ENCODE results near the gene MLH1. TPM values are rescaled to one million over a fixed set of nuclear protein-coding genes. Genes with fewer than 3 reads are reported as not detected.

The MLH1 gene
- total and polyA plus RNA-seq, 2 of the 8 experiments (the other 6 are each of a cell fraction or from before 2014, with no cell fraction given): 36.4 to 47.3 TPM

- H2BK20ac ChIP-seq (ENCODE audit: low read length): no peak overlapping the region
- no peak overlapping the region for H2BK12ac ChIP-seq (ENCODE audit: low read depth, low read length)
- H4K20me1 ChIP-seq (replicated peaks in 1 of 2; ENCODE audit: control insufficient read depth in 1 of 2, insufficient read depth in 2 of 2, low read length in 2 of 2): no peaks in the 10 kb centered on the region
- no peaks in the 10 kb centered on the region for H3K23me2 ChIP-seq (ENCODE audit: low read depth, low read length)
- ChIA-PET POLR2A (ENCODE audit: partially characterized antibody) (interaction anchor here (0.6 to 0.8 kb wide), 3 partner anchors 11 to 1035 kb away, joined by 3 to 4 read pairs (median 3); no protein-coding TSS in a partner anchor), CTCF (ENCODE audit: partially characterized antibody) (interaction anchor here (0.7 to 1.0 kb wide), 2 partner anchors 22 to 271 kb away, joined by 3 read pairs; no protein-coding TSS in a partner anchor)
- H4K91ac ChIP-seq (replicated peaks; ENCODE audit: insufficient read length, low read length): no peak overlapping the region
- no peaks in the 10 kb centered on the region for H3K27me3 ChIP-seq (replicated peaks in 1 of 4; ENCODE audit: control insufficient read depth in 3 of 4, extremely low read depth in 1 of 4, insufficient read depth in 3 of 4, low read length in 3 of 4)
- no peak overlapping the region for H2AFZ ChIP-seq (ENCODE audit: low read length)
- H3K4ac ChIP-seq (replicated peaks; ENCODE audit: insufficient read length, low read depth, low read length): no peak overlapping the region
- H3K4me2 ChIP-seq (ENCODE audit: insufficient read depth in 1 of 2, low read depth in 2 of 2, low read length in 2 of 2): no peak overlapping the region
- WGBS, 2 experiments (ENCODE audit: extremely low coverage in 1 of 2, insufficient coverage in 1 of 2, insufficient read length in 1 of 2, insufficient replicate concordance in 2 of 2, low coverage in 1 of 2, low lambda C conversion rate in 2 of 2, missing lambda C conversion rate in 1 of 2): 93% methylated on average over 1 of the region's 1 CpG; no CpG with 5 or more reads in 1 of the 2 experiments
- FAIRE-seq (no peak), DNase-seq (ENCODE audit: low read depth in 1 of 2, low spot score in 2 of 2) (no peak)
- peaks cover 17 to 77% (median 43%) of the 10 kb centered on the region in 4 experiments; a peak in 7 of 8 replicates for H3K36me3 ChIP-seq (ENCODE audit: control insufficient read depth in 2 of 4, insufficient read depth in 4 of 4, low read length in 3 of 4)
- H3K23ac ChIP-seq (ENCODE audit: insufficient read length): no peak overlapping the region
- H3K4me3 ChIP-seq (ENCODE audit: extremely low read depth in 1 of 4, insufficient read depth in 2 of 4, low read depth in 3 of 4, low read length in 4 of 4): no peak overlapping the region
- H3K79me2 ChIP-seq (ENCODE audit: control insufficient read depth in 1 of 2, insufficient read depth in 2 of 2, low read length in 2 of 2): no peaks in the 10 kb centered on the region
- no peak overlapping the region for H2BK15ac ChIP-seq (ENCODE audit: low read length)
- H3K14ac ChIP-seq (ENCODE audit: insufficient read length): no peak overlapping the region
- H3K79me1 ChIP-seq (ENCODE audit: low read depth, low read length): peaks cover 6% of the 10 kb centered on the region; the same call in 1 of the 2 replicates
- no peak overlapping the region for H2AK5ac ChIP-seq (ENCODE audit: low read depth, low read length)
- H3K9ac ChIP-seq (replicated peaks in 1 of 4; ENCODE audit: extremely low read depth in 1 of 4, low read depth in 3 of 4, low read length in 3 of 4): no peak overlapping the region
- H2BK120ac ChIP-seq (replicated peaks; ENCODE audit: low read depth, low read length): no peak overlapping the region
- no peak overlapping the region for H4K8ac ChIP-seq (ENCODE audit: extremely low read depth, insufficient read depth, low read length)
- H3K18ac ChIP-seq (ENCODE audit: extremely low read depth, low read length): no peak overlapping the region
- H3K4me1 ChIP-seq (replicated peaks in 1 of 4; ENCODE audit: control insufficient read depth in 3 of 4, insufficient read depth in 4 of 4, low read length in 3 of 4): no peaks in the 10 kb centered on the region
- H3K27ac ChIP-seq (ENCODE audit: low read depth, low read length): no peak overlapping the region
- H3K9me3 ChIP-seq (ENCODE audit: insufficient read depth in 2 of 2, low read depth in 1 of 2, low read length in 1 of 2): no peaks in the 10 kb centered on the region
- no peak overlapping the region for H3K56ac ChIP-seq (replicated peaks; ENCODE audit: insufficient read length, low read depth, low read length)
- no peak overlapping the region for H4K5ac ChIP-seq (ENCODE audit: insufficient read length, low read depth, low read length)
- H2BK5ac ChIP-seq (ENCODE audit: low read depth, low read length): no peak overlapping the region
- TF ChIP-seq SRF (IDR thresholded peaks at IDR 0.05; ENCODE audit: low read depth, low read length): no peak
- TF ChIP-seq CREB1 (IDR thresholded peaks at IDR 0.05): no peak
- TF ChIP-seq BRCA1 (IDR thresholded peaks at IDR 0.05; ENCODE audit: low read depth, low read length): no peak
- TF ChIP-seq ASH2L (IDR thresholded peaks at IDR 0.05; ENCODE audit: low read length): no peak
- no peak for TF ChIP-seq GTF2F1 (IDR thresholded peaks at IDR 0.05; ENCODE audit: borderline replicate concordance, low read depth, low read length)
- TF ChIP-seq TAF7 (optimal IDR thresholded peaks at IDR 0.05; ENCODE audit: borderline replicate concordance, low read depth, low read length): no peak
- TF ChIP-seq RFX5 (IDR thresholded peaks at IDR 0.05; ENCODE audit: borderline replicate concordance, low read depth, low read length): no peak
- no peak for TF ChIP-seq KDM5A (IDR thresholded peaks at IDR 0.05; ENCODE audit: low read length)
- no peak for TF ChIP-seq JUN (IDR thresholded peaks at IDR 0.05; ENCODE audit: low read depth, low read length)
- no peak for TF ChIP-seq POU5F1 (IDR thresholded peaks at IDR 0.05; ENCODE audit: low read depth, low read length)
- no peak for TF ChIP-seq SAP30 (IDR thresholded peaks at IDR 0.05; ENCODE audit: insufficient read depth, insufficient replicate concordance, low read length)
- no peak for TF ChIP-seq SP2 (IDR thresholded peaks at IDR 0.05; ENCODE audit: low read length)
- no peak for TF ChIP-seq SIN3A (conservative IDR thresholded peaks at IDR 0.05 in 1 of 2, IDR thresholded peaks at IDR 0.05 in 1 of 2; ENCODE audit: low read depth in 1 of 2, low read length in 2 of 2)
- TF ChIP-seq EZH2 (IDR thresholded peaks at IDR 0.05; ENCODE audit: low read depth, low read length, severe bottlenecking): no peak
- TF ChIP-seq TBP (IDR thresholded peaks at IDR 0.05; ENCODE audit: low read depth, low read length): no peak
These were observed 35.0 kb downstream of the MLH1 start for GRCh38 chr3:37028329-37028728.

All from H1 (cell line).